CD4-positive, alpha-beta memory T cell (primary cell): ENCODE results near the gene ABHD4. TPM values are rescaled to one million over a fixed set of nuclear protein-coding genes. Genes with fewer than 3 reads are reported as not detected.

Experiments
- CTCF ChIA-PET: fragments of 350-600 bp; sonication (Branson Sonifier 250); formaldehyde crosslinking; loops from one replicate; lab custom pipeline; 2021; ENCODE audit warnings: inconsistent platforms; ENCODE audit not compliant: partially characterized antibody; lab: Charles Lee
- POLR2A ChIA-PET: fragments of 350-600 bp; sonication (Branson Sonifier 250); formaldehyde crosslinking; loops from one replicate; lab custom pipeline; 2021; ENCODE audit not compliant: partially characterized antibody; lab: Charles Lee
- DNase-seq, 5 donors: peaks; one replicate each; pipeline versions ENCODE4 v3.0.0 to v3.0.0-alpha.2; 2020 to 2022; ENCODE audit warnings: mixed read lengths in 1 of 5
- H3K27ac ChIP-seq: one replicate; pipeline ENCODE4 v1.7.0; 2013; ENCODE audit warnings: low read depth, low read length
- H3K27me3 ChIP-seq: 2 replicates; pipeline ENCODE4 v1.7.0; 2013; ENCODE audit warnings: mild to moderate bottlenecking, low read length, moderate library complexity; ENCODE audit not compliant: insufficient read depth
- H3K36me3 ChIP-seq: 2 replicates; pipeline ENCODE4 v1.7.0; 2013; ENCODE audit warnings: mild to moderate bottlenecking, low read length, moderate library complexity; ENCODE audit not compliant: insufficient read depth
- H3K4me1 ChIP-seq: 2 replicates; pipeline ENCODE4 v1.7.0; 2013; ENCODE audit warnings: mild to moderate bottlenecking, low read length, moderate library complexity; ENCODE audit not compliant: insufficient read depth
- H3K4me3 ChIP-seq, 2 donors: one replicate each; pipeline ENCODE4 v1.7.0; 2013; ENCODE audit warnings: low read length in 2 of 2, mild to moderate bottlenecking in 1 of 2
- H3K9me3 ChIP-seq, 2 donors: one replicate each; pipeline ENCODE4 v1.7.0; 2013; ENCODE audit warnings: low read length in 2 of 2, control low read depth in 1 of 2; ENCODE audit not compliant: control insufficient read depth in 1 of 2
- H3K27ac Mint-ChIP-seq, 7 donors: one replicate each; pipeline ENCODE4 v1.8.0; 2020 to 2021; ENCODE audit warnings: mixed read lengths in 7 of 7, mild to moderate bottlenecking in 6 of 7, inconsistent platforms in 3 of 7, moderate library complexity in 3 of 7
- H3K27me3 Mint-ChIP-seq, 2 donors: one replicate each; pipeline ENCODE4 v1.8.0; 2020 to 2021; ENCODE audit warnings: mixed read lengths in 2 of 2
- H3K36me3 Mint-ChIP-seq, 2 donors: one replicate each; pipeline ENCODE4 v1.8.0; 2020 to 2021; ENCODE audit warnings: mixed read lengths in 2 of 2, inconsistent platforms in 1 of 2, mild to moderate bottlenecking in 1 of 2
- H3K4me1 Mint-ChIP-seq, 4 donors: one replicate each; pipeline ENCODE4 v1.8.0; 2020 to 2021; ENCODE audit warnings: mixed read lengths in 4 of 4, mild to moderate bottlenecking in 1 of 4
- H3K4me3 Mint-ChIP-seq, 8 donors: one replicate each; pipeline ENCODE4 v1.8.0; 2020 to 2021; ENCODE audit warnings: mixed read lengths in 8 of 8, mild to moderate bottlenecking in 7 of 8, moderate library complexity in 6 of 8, inconsistent platforms in 3 of 8
- H3K9me3 Mint-ChIP-seq, 8 donors: one replicate each; pipeline ENCODE4 v1.8.0; 2020 to 2021; ENCODE audit warnings: mixed read lengths in 8 of 8, mild to moderate bottlenecking in 5 of 8, inconsistent platforms in 3 of 8, moderate library complexity in 1 of 8
- intact Hi-C: fragments of 100-400 bp; cut with micrococcal nuclease; formaldehyde crosslinking; loops from one replicate; pipeline ENCODE4 v1.15.1; 2023
- polyA plus RNA-seq, 2 donors: library from polyadenylated mRNA; unstranded; fragments of 300-500 nt; fragmentation: Illumina TruSeq; gene quantifications; one replicate each; pipeline ENCODE4 v1.2.3, GENCODE V29; 2021
- total RNA-seq, 2 experiments: library from RNA; stranded (reverse); gene quantifications; one replicate each; pipeline ENCODE4 v1.2.3, GENCODE V29; 2021

The ABHD4 gene
- total and polyA plus RNA-seq, 4 experiments from 2014 or later: 6.2 to 22.4 (median 15.9) TPM

DNA sequence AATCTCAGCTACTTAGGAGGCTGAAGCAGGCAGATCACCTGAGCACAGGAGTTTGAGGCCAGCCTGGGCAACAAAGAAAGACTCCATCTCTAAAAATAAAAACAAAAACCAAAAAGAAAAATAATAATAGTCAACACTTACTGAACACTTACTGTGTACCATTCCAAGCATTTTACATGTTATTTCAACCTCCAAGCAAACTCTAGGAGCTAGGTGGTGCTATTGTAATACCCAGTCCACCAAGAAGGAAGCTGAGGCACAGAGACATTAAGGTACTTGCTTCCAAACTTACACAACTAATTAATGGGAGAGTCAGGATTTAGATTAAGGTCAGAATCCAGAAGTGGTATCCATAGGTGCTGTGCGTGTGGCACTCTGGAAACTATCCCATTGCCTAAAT is 59.8 kb downstream of the ABHD4 start:
- Mint-ChIP-seq H3K27me3 (no peaks in the 10 kb centered on the region), H3K4me3 (no peak overlapping the region)

DNA sequence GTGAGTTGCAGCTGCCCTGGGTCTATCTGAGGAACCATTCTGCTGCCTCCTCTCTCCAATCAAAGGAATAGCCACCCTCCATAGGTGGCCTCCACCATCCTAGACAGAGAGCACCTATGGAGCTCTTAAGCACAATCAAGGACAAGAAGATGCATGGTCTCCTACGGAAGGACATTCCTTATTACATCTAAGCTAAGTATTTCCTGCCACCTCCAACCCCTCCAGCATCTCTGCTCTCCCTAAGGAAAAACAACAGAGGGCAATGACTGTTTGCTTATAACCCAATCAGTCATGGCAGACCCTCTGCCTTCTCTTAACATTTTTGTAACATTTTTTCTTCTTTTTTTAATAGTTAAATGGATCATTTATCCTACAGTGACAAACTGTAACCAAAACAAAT is 60.8 kb downstream of the ABHD4 start:
- Histone ChIP-seq H3K9me3 (no peaks in the 10 kb centered on the region), H3K4me1 (no peaks in the 10 kb centered on the region), H3K36me3 (no peaks in the 10 kb centered on the region), H3K27me3 (no peaks in the 10 kb centered on the region), H3K27ac (no peak overlapping the region), H3K4me3 (no peak overlapping the region)
- POLR2A ChIA-PET: interaction anchor here (1.1 kb wide), 1 partner anchor 102 kb away, joined by 3 read pairs; no protein-coding TSS in a partner anchor
- CTCF ChIA-PET: interaction anchor here (1.0 to 1.6 kb wide), 6 partner anchors 10 to 193 kb away, joined by 3 to 8 read pairs (median 4); no protein-coding TSS in a partner anchor
- Mint-ChIP-seq H3K27ac (no peak overlapping the region), H3K36me3 (no peaks in the 10 kb centered on the region), H3K27me3 (no peaks in the 10 kb centered on the region), H3K4me3 (no peak overlapping the region), H3K9me3 (no peaks in the 10 kb centered on the region), H3K4me1 (no peaks in the 10 kb centered on the region)
- intact Hi-C loops: no loop called here
- DNase-seq: no peak

More for the DNA sequence above, 59.8 kb downstream of the ABHD4 start:
- Histone ChIP-seq H3K36me3 (no peaks in the 10 kb centered on the region), H3K27me3 (no peaks in the 10 kb centered on the region), H3K9me3 (no peaks in the 10 kb centered on the region), H3K4me1 (no peaks in the 10 kb centered on the region), H3K27ac (no peak overlapping the region), H3K4me3 (no peak overlapping the region)
- CTCF ChIA-PET: interaction anchor here (1.2 to 3.2 kb wide), 2 partner anchors 87 to 101 kb away, joined by 4 to 15 read pairs; no protein-coding TSS in a partner anchor
- H3K27ac Mint-ChIP-seq: no peak overlapping the region
- H3K36me3 Mint-ChIP-seq: no peaks in the 10 kb centered on the region
- H3K9me3 Mint-ChIP-seq: no peaks in the 10 kb centered on the region
- no peaks in the 10 kb centered on the region for H3K4me1 Mint-ChIP-seq
- DNase-seq: no peak
- intact Hi-C loops: no loop called here
- POLR2A ChIA-PET: interaction anchor here (1.2 kb wide), 1 partner anchor 87 kb away, joined by 3 read pairs; no protein-coding TSS in a partner anchor

DNA sequence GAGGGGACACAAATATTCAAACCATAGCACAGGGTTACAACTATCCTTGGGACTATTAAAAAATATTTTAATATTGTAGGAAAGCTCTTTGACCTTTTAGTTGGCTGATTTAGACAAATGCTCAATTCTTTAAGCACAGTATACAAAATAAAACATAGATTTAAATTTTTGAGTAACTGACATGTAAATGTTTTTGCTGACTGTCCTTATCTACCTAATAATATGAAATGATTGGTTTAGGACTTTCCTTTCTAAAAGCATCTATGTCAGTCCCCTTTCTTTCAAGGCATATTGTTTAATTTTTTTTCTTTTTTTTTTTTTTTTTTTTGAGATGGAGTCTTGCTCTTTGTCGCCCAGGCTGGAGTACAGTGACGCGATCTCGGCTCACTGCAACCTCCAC is 62.6 kb downstream of the ABHD4 start:
- POLR2A ChIA-PET: interaction anchor here (0.5 kb wide), 1 partner anchor 67 kb away, joined by 3 read pairs; no protein-coding TSS in a partner anchor

More for the DNA sequence above, 62.6 kb downstream of the ABHD4 start:
- H3K27me3 ChIP-seq: no peaks in the 10 kb centered on the region
- H3K4me3 ChIP-seq: no peak overlapping the region
- CTCF ChIA-PET: interaction anchor here (0.6 kb wide), 1 partner anchor 146 kb away, joined by 3 read pairs; no protein-coding TSS in a partner anchor
- no peak overlapping the region for H3K4me3 Mint-ChIP-seq
- intact Hi-C loops: no loop called here
- no peak for DNase-seq
- no peaks in the 10 kb centered on the region for H3K36me3 ChIP-seq
- no peak overlapping the region for H3K27ac Mint-ChIP-seq
- no peaks in the 10 kb centered on the region for H3K27me3 Mint-ChIP-seq
- no peak overlapping the region for H3K27ac ChIP-seq
- H3K36me3 Mint-ChIP-seq: no peaks in the 10 kb centered on the region
- H3K4me1 ChIP-seq: no peaks in the 10 kb centered on the region
- H3K9me3 ChIP-seq: no peaks in the 10 kb centered on the region
- no peaks in the 10 kb centered on the region for H3K9me3 Mint-ChIP-seq
- no peaks in the 10 kb centered on the region for H3K4me1 Mint-ChIP-seq

Other genes with a start within 250 kb of the ABHD4 start
- 100 to 1,000 TPM; 110 to 124 TPM for gene DAD1, start 9.1 kb upstream of the ABHD4 start, total RNA-seq
- gene DAD1, start 9.1 kb upstream of the ABHD4 start, polyA plus RNA-seq: 100 to 1,000 TPM; 602 to 735 TPM
- gene OR6J1, start 46.1 kb downstream of the ABHD4 start, total RNA-seq: not detected
- gene OR6J1, start 46.1 kb downstream of the ABHD4 start, polyA plus RNA-seq: not detected
- gene OXA1L, start 168.4 kb downstream of the ABHD4 start, total RNA-seq: 100 to 1,000 TPM; 129 to 137 TPM
- 10 to 100 TPM; 54.6 to 66.1 TPM for gene OXA1L, start 168.4 kb downstream of the ABHD4 start, polyA plus RNA-seq
- gene SLC7A7, start 217.1 kb downstream of the ABHD4 start, total RNA-seq: 1 to 10 TPM in 1 of 2 experiments, under 1 TPM in 1; 0.70 to 1.5 TPM
- gene SLC7A7, start 217.1 kb downstream of the ABHD4 start, polyA plus RNA-seq: under 1 TPM; 0.21 to 0.75 TPM
- 10 to 100 TPM; 58.0 to 68.3 TPM for gene MRPL52, start 231.6 kb downstream of the ABHD4 start, total RNA-seq
- 100 to 1,000 TPM in 1 of 2 donors, 10 to 100 TPM in 1; 97.4 to 164 TPM for gene MRPL52, start 231.6 kb downstream of the ABHD4 start, polyA plus RNA-seq
- gene MMP14, start 238.3 kb downstream of the ABHD4 start, total RNA-seq: 1 to 10 TPM; 3.0 to 3.8 TPM
- not detected for gene MMP14, start 238.3 kb downstream of the ABHD4 start, polyA plus RNA-seq